NOMO-1 (cell line): ENCODE results near the gene AFTPH.
"Not testable (repeated sequence)": the region's sequence is repeated elsewhere in the genome, so short reads cannot be mapped to it uniquely, and the experiment has no call there.

ENCODE experiments used
- DNase-seq, 2 experiments: peaks; one replicate each; lab custom pipeline; 2025; ENCODE audit not compliant: unreplicated experiment in 2 of 2; lab: John Stamatoyannopoulos, UW

The AFTPH gene

GRCh38 chr2:64492821-64493220 is 31.3 kb upstream of the AFTPH start:
- DNase-seq: no peak

DNA sequence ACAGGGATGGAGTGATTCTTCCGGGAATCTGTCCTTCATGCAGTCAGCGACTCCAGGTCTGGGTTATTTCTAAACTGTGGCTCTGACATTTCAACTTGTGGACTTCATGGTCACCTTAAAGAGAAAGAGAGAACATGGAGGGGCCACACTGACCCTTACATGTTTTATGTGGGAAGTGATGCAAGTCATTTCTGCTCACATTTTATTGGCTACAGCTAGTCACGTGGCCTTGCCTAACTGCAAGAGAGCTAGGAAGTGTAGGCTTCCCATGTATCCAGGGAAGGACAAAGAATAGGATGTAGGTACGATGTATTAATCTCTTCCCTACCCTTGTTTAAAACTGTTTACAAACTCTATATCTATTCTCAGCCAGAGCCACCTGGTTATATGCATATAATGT is 30.3 kb upstream of the AFTPH start:
- no peak for DNase-seq

DNA sequence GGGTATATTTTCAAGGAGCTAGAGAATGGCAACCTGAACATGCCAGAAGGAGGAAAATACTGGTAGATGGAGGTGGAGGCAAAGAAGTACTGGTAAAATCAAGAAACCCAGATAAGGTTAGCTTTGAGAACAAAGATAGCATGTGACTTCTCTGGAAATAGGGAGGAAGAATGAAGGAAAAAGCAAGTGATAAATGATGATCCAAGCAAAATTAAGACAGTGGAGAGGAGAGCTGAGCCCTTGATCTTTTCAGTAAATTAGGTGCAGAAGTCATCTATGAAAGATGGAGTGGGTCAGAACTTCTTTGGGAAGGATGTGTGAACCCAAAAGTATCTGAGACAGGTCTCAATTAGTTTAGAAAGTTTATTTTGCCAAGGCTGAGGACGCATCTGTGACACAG is 25.7 kb upstream of the AFTPH start:
- no peak for DNase-seq

- DNase-seq: no peak
Observed at GRCh38 chr2:64500549-64500948, 23.6 kb upstream of the AFTPH start.

GRCh38 chr2:64501946-64502345 is 22.2 kb upstream of the AFTPH start:
- DNase-seq: no peak

GRCh38 chr2:64502860-64503259 is 21.3 kb upstream of the AFTPH start:
- DNase-seq: no peak

DNA sequence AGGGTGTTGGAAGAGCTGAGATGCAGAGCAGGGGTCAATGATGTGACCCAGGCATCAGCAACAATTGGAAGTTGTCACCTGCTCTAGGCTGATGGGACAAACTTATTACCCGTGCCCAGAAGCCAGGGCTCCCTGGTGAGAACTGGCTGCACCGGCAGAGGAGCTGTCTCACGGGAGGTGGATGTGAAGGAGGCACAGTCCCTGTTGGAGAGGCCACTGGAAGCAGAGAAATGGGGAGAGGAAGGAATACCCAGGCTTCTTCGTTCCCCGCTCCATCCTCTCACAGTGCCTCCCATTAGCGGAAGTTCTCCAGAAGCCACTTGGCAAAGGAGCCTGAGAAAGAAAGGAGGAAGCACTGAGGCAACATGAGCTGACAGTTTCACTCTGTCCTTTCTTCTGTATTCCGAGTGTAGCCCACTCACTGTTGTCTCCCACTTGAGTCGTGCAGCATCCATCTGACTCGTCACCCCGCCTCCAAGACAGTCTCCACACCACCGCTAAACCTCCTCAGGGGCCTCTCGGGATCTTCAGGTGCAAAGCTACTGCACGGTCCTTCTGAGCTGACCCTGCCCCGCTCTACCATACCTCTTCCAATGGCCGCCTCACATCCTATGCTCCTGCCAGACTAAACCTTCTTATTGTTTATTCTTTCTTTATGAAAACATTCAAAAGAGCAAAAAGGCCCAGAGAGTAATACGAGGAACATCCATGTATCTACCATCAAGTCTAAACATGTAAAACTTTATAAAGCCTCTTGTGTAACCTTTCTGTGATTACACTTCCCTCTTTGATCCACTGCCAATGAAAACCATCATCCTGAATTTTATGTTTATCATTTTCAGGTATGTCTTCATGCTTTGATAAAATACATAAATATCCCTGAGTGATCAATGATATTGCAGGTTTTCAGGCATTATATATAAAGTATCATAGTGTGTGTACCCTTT is 19.1 kb upstream of the AFTPH start:
- DNase-seq: peak; percentile 58 to 82

- DNase-seq: no peak
Observed at GRCh38 chr2:64506686-64507085, 17.4 kb upstream of the AFTPH start.

DNA sequence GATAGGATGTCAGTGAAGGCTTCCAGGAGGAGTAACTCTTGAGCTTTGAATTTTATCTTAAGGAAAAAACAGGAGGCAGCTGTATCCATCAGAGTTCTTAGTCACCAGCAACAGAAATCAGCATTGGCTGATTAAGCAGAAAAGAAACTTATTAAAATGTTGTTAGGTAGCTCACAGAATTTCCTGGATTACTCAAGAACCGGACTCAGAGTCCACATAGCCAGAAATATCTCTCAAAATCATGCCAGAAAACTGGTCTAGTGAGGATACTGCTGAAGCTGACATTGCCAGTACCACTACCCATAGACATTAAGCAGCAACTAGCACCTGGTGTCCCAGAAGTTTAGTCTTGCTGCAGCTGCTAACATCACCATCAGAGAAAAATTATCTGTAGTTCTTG is 10.1 kb upstream of the AFTPH start:
- DNase-seq: no peak

GRCh38 chr2:64515086-64515485 is 9.0 kb upstream of the AFTPH start:
- DNase-seq: no peak

- DNase-seq: no peak
Observed at GRCh38 chr2:64516651-64517510, 7.2 kb upstream of the AFTPH start.

- no peak for DNase-seq
Observed at GRCh38 chr2:64517511-64517884, 6.6 kb upstream of the AFTPH start.

GRCh38 chr2:64522843-64523428 is 1.2 kb upstream of the AFTPH start:
- peak; percentile 73 to 90 for DNase-seq

DNA sequence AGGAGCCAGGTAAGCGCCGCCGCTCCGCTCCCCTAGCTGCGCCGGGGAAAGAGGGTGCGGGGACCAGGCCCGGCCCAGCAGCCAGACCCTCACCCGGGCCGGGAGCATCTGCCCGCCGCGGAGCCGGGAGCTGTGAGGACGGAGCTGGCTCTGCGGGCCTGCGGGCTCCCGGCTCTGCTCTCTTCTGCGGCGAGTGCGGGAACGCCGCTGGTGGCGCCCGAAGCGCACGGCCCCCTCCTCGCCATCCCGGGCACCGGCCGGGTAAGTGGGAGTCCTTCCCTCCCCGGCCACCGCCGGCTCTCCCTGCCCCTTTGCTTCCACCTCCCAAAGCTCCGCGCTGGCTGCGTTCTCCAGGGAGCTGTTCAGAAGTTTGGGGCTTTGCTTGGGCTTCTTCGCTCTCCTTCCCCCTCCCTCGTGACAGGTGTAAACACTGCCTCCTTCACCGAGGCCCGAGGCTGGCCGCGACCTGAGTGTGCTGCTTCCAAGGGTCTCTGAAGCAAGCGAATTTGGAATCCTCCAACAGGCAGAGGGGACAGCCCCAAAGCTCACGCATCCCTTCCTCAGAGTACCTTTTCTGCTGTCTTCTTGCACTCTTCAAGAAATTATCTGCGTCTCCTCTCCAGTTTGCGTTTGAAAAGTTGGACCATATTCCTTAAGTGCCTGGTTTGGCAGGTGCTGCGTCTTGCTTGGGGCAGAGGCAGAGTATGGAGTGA is 632 bp downstream of the AFTPH start:
- DNase-seq: no peak

DNA sequence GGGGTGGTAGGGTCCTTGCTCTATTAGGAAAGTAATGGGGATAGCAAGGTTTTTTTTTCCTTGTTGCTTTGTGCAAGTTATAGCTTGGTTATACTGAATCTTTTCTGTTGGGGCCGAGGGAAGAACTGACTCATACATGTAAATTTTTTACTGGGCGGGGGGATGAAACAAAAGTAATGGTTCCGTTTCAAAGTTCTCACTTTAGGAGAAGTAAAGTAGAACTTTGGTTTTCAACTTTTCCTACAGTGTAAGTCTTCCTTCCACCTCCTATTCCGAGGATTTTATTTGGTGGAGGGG is 1.1 kb downstream of the AFTPH start:
- DNase-seq: peak; percentile 47 to 79

DNA sequence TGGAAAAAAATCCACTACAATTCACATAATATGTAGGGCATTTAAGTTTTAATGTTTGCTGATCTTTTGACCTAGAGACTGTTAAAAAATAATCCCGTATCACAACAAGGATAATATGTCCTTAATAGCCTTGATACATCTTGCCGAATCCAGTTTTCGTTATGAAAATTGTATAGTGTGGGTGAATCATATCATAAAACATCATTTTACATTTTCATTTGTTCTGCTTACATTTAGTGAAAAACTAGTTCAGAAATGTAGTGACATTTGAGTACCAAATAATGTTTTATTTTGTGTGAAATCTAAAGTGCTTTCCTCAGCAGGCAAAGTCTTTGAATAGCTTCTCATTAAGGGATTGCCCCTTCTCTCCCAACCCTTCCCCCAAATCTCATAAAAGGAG is 1.9 kb downstream of the AFTPH start:
- no peak for DNase-seq

DNA sequence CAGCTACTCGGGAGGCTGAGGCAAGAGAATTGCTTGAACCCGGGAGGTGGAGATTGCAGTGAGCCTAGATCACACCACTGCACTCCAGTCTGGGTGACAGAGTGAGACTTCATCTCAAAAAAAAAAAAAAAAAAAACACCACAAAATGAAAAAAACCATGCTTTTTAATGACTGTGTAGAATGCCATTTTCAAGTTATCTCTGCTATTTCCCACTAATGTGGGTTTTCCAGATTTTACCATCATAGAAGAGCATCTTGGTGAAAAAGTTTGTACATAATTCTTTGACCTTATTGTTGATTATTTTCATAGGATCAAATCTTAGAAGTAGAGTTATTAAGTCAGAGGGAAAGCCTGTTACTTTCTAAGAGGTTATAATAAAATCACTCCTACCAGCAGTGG is 6.8 kb downstream of the AFTPH start:
- not testable (repeated sequence) for DNase-seq

GRCh38 chr2:64532030-64532429 is 7.9 kb downstream of the AFTPH start:
- no peak for DNase-seq

DNA sequence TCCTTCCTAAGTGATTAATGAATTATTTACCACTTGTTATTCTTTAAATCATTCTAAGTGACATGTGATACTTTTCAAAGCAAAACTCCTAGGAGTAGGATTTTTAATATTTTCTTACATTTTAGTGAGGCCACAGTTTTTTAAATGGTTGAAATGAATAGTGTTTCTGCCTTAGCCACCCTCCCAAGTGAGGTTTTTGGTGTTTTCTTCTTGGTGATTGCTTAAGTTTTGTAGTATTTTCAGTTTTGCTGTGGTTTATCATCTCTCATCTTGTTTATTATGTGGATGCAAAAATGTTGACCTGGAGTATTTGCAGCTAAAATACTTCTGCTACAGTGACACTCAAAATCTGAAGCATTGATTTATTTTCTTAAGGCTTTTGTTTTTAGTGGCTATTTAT is 9.8 kb downstream of the AFTPH start:
- peak in 1 of 2 experiments; percentile 21 for DNase-seq

GRCh38 chr2:64534363-64534762 is 10.2 kb downstream of the AFTPH start:
- DNase-seq: peak; percentile 17 to 79

DNA sequence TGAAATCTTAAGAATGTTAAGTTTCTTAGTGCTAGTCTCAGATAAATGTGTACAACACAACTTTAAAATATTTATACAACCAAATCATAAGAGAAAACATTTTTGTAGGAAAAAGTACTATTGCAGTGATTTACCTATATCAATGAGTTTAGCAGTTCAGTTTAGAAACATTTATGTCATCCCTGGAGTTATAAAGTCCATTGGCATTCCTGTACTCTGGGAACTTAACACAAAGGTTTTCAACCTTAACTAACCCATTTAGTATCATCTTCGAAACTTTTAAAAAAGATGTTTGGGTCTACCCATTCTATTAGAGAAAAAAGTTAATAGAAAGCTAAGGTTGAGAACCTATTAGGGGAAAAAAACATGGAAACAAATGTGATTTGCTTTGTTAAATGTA is 10.9 kb downstream of the AFTPH start:
- DNase-seq: no peak
